Measurements from ENCODE around the gene SULT4A1.
"Not testable (repeated sequence)": the region's sequence is repeated elsewhere in the genome, so short reads cannot be mapped to it uniquely, and the experiment has no call there.

The SULT4A1 gene

GRCh38 chr22:43862074-43862881, at the start of gene SULT4A1:
Gene SULT4A1 (minus strand): TSS chr22:43862513. CDS start chr22:43862382, 131 bp downstream.
- DNase-seq = no peak

- DNase-seq = no peak
Measured at GRCh38 chr22:43911351-43911750, 49.0 kb upstream of the SULT4A1 start.

- DNase-seq = no peak
Measured at GRCh38 chr22:43910178-43910695, 47.9 kb upstream of the SULT4A1 start.

DNA sequence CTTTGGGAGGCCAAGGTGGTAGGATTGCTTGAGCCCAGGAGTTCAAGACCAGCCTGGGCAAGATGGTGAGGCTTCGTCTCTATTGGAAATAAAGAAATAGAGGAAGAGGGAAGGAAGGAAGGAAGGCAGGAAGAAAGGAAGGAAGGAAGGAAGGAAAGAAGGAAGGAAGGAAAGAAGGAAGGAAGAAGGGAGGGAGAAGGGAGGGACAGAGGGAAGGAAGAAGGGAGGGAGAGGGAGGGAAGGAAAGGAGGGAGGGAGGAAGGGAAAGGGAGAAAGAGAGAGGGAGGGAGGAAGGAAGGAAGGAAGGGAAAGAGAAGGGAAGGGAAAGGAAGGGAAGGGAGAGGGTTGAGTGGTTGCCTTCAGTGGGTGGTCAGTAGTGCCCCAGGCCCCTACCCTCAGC, 47.4 kb upstream of the SULT4A1 start:
- no peak for DNase-seq

DNA sequence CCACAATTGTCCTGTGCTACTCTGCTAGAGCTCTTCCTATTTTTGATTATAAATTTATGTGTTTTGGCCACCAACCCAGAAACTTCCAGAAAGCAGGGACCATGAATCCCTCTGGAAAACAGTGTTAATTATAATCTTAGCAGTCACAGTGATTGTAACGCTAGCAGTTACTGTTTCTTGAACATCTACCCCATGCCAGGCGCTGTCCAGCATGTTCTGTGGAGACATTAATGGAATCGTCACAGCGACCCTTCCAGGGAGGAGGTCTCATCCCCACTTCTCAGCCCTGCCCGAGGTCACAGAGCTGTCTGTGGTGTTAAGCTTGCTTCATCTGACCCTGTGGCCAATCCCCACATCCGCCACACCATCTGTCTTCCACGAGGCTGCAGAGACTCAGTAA, 43.4 kb upstream of the SULT4A1 start:
- DNase-seq = no peak

- not testable (repeated sequence) for DNase-seq
Measured at GRCh38 chr22:43904412-43904811, 42.1 kb upstream of the SULT4A1 start.

DNA sequence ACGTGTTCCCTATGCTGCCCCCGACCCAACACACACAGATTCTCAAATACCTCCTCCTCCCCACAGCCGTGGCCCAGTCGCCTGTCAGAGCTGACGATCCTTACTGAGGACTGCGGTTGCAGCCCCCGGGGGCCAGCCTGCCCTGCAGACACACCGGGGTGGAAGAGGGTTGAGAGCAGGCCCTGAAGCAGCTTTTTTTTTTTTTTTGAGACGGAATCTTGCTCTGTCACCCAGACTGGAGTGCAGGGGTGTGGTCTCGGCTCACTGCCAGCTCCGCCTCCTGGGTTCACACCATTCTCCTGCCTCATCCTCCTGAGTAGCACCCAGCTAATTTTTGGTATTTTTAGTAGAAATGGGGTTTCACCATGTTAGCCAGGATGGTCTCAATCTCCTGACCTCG, 40.7 kb upstream of the SULT4A1 start:
- DNase-seq = not testable (repeated sequence)

- no peak for DNase-seq
Measured at GRCh38 chr22:43901976-43902643, 39.8 kb upstream of the SULT4A1 start.

DNA sequence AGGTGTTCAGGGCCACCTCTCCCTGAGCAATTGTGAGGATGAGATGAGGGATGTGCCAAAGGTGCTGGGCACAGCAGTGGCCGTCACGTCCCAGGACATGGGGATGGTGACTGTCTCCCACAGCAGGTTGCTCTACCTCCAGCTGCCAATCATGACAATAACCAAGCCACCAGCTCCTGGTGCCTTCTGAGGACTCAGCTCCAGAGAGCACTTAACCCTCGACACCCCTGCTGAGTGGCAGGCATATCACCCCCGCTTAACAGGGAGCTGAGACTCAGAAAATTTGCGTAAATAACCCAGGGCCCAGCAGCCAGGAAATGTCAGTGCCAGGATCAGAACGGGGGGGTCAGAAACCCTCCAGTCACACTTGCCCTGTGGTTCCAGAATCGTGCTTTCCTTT, 37.9 kb upstream of the SULT4A1 start:
- no peak for DNase-seq

DNA sequence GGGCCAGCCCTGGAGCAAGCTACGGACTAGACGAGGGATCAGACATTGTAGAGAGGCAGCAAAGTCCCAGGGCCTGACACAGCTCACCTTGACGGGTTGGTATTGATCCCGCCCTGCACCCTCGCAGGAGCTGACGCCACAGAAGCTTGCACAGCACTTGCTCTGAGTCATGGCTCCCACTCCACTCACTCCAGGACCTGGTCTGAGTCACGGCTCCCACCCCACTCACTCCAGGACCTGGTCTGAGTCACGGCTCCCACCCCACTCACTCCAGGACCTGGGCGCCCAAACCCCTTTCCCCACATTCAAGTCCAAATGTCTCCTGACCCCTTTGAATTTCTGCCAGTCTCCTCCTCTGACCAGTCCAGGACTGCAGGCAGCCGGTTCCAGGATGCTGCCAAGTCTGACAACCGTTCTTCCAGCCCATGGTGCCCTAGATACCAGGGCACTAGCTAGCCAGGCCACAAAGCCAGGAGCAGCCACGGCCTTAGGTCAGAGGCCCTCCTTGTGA, 35.5 kb upstream of the SULT4A1 start:
- DNase-seq = no peak

GRCh38 chr22:43895986-43896645, 33.8 kb upstream of the SULT4A1 start:
- no peak for DNase-seq

DNA sequence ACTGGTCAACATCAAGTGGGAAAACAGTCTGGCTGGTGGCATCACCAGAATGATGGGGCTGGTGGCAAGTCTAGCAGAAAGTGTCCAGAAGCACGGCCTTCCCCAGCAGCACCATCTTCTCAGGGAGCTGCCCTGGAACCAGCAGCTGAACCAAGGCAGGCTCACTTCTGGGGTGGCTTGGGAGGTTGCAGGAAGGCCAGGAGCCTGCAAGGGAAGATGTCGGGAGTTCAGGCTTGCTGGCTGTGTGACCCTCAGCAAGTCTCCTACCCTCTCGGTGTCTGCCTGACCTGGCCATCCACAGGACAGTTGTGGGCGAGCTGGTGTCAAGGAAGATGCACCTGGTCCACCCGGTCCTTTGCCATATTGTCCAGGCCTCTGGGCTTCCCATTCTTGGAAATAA, 31.8 kb upstream of the SULT4A1 start:
- no peak for DNase-seq

- DNase-seq = no peak
Measured at GRCh38 chr22:43893266-43893665, 31.0 kb upstream of the SULT4A1 start.

DNA sequence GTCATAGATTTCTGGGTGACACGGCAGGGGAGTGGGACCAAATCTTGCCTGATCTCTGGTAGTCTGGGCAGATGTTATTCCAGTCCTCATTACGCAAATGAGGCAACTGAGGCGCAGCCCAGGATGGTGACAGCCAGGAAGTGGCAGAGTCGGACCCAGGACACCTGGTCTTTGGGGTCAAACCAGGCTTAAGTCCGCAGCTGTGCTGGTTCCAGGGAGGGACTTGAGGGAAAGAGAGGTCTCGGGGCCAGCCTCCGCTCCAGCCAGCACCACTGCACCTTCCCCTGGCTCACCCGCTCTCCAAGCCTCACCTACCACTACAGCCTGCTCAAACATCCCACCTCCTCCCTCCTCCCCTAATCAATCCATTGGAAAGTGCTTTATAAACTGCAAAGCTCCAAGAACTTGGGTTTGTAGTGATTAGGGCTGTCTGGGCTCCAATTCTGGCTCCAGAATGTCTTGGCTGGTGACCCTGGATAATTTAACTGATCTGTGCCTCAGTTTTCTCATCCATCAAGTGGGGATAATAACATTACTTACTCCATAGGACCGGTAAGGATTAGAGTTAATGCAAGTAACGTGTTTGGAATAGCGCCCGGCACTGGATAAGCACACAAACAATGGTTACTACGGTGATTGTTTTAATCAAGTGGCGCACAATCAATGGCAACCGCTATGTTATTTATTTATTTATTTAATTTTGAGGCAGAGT, 30.0 kb upstream of the SULT4A1 start:
- DNase-seq = no peak

GRCh38 chr22:43891360-43892182, 29.3 kb upstream of the SULT4A1 start, which contains the start of gene PNPLA5:
Gene PNPLA5 (minus strand): TSS chr22:43892013. CDS start chr22:43891880, 133 bp downstream.
- DNase-seq = no peak

DNA sequence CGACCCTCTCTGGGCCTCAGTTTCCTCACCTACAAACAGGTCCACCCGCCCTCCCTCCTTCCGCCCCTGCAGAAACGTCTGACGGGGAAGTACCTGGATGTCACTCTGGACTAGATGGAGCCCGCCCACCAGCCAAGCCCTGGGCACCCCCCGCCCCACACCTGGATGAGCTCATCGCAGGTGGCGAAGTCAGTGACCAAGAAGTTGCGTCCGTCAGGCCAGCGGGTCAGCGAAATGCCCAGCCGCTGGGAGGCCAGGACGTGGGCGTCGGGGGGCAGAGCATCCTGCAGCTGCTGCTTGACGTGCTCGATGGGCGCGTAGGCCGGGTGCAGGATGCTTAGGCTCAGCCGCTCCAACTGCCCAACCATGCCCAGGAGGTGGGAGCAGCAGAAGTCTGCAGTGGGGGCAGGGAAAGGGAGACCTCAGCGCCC, 28.6 kb upstream of the SULT4A1 start:
- no peak for DNase-seq

GRCh38 chr22:43889860-43890253, 27.5 kb upstream of the SULT4A1 start:
- DNase-seq = no peak

DNA sequence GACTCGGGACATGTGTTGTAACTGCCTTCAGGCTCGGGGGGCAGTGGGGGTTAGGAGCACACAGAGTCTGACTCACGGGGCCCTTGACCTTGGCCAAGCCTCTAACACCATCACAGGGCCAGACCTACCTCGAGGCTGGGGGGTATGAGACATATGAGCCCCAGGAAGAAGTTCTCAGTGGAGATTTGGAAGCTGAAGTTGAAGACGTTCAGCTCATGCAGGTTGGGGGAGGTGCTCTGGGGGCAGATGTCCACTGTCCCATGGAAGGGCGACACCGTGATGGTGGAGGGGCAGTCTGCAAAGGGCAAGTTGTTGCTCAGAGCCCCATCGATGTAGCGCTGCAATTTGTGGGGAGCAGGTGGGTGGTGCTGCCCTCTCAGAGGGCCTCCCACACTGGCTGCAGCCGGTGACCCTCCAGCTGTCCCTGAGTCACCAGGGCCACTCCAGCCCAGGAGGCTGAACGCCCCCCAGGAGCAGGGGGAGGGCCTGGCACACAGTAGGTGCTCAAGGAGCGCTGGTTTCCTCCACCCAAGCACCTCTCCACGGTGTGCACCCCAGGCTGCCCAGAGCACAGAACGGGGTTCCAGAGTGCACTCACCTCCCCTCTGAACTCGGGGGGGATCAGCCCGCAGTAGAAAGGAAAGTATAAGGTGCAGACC, 27.0 kb upstream of the SULT4A1 start:
- no peak for DNase-seq

GRCh38 chr22:43888740-43889139, 26.4 kb upstream of the SULT4A1 start:
- DNase-seq = no peak

DNA sequence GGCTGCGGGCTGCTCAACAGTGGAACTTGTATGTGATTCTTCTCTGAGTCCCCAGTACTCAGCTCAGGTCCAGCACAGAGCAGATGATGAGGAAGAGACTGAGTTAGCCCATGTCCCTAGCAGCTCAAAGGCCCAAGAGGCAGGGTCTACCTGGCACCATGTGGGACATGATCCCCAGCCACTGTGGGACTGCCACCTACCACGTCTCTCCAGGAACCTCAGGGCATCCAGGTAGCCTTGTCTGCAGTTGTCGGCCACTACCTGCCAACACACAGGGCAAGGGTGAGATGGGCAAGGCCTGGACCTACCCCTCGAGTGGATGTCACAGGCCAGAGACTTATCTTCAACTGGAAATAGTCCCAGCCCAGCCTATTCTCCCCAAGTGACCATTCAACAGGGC, 25.1 kb upstream of the SULT4A1 start:
- DNase-seq = no peak

DNA sequence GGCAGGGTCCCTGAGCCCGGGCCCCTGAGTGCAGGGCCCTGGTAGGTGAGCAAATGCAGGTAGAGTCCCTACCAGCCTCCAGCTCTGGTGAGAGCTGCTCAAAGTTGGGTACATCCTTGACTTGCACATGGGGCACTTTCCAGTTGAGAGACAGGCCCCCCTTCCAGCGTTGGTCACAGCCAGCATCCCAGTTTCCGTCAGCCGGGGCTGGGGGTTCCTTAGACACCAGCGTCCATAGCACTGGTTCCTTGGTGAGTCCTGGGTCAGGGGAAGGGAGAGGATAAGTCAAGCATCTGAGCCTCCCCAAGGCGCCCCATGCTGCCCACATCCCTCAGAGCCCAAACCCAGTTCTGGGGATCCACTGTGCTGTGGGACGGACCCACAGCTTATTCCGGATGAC, 23.9 kb upstream of the SULT4A1 start:
- DNase-seq = no peak
